T-cell (primary cell): Measurements from ENCODE around the gene AGR2. TPM values are rescaled to one million over a fixed set of nuclear protein-coding genes. Genes with fewer than 3 reads are reported as not detected.

Experiments
- ATAC-seq, 4 experiments: fragments of 200-7000 bp in 3 of 4; fragments of 150-1000 bp in 1 of 4; cut with Tn5 transposase; replicated peaks in 1 of 4; 1 replicate in 3 of 4; 2 replicates in 1 of 4; pipeline ENCODE4 v1.10.0; 2021; ENCODE audit warnings: moderate library complexity in 3 of 4, mild to moderate bottlenecking in 2 of 4, moderate number of reproducible peaks in 1 of 4
- CTCF ChIA-PET, 2 donors: fragments of 300-600 bp; sonication (Branson Sonifier 250); formaldehyde crosslinking; loops; one replicate each; lab custom pipeline; 2022; ENCODE audit warnings: antibody characterized with exemption in 2 of 2; lab: Charles Lee
- POLR2A ChIA-PET, 2 donors: fragments of 300-600 bp; sonication (Branson Sonifier 250); formaldehyde crosslinking; loops; one replicate each; lab custom pipeline; 2022; ENCODE audit warnings: antibody characterized with exemption in 2 of 2; lab: Charles Lee
- DNase-seq, 35 experiments: peaks; one replicate each; pipeline versions ENCODE4 v3.0.0 to v3.0.0-alpha.2; 2013 to 2023
- H3K27ac ChIP-seq: one replicate; pipeline ENCODE4 v1.5.1; 2013; ENCODE audit warnings: low read length
- H3K27me3 ChIP-seq, 2 experiments: replicated peaks in 1 of 2; 1 replicate in 1 of 2; 2 replicates in 1 of 2; pipeline versions ENCODE4 v1.6.1 to v1.7.0; 2013; ENCODE audit warnings: low read length in 1 of 2, mixed read lengths in 1 of 2; ENCODE audit not compliant: control insufficient read depth in 2 of 2, insufficient read depth in 2 of 2; ENCODE audit errors: extremely low read depth in 1 of 2
- H3K36me3 ChIP-seq, 2 donors: 1 replicate in 1 of 2; 2 replicates in 1 of 2; pipeline versions ENCODE4 v1.6.1 to v1.7.0; 2013; ENCODE audit warnings: low read length in 1 of 2; ENCODE audit not compliant: control insufficient read depth in 2 of 2, insufficient read depth in 1 of 2; ENCODE audit errors: extremely low read depth in 1 of 2
- H3K4me1 ChIP-seq, 2 experiments: 1 replicate in 1 of 2; 2 replicates in 1 of 2; pipeline versions ENCODE4 v1.6.1 to v1.7.0; 2013; ENCODE audit warnings: low read length in 2 of 2, mixed read lengths in 1 of 2; ENCODE audit not compliant: insufficient read depth in 2 of 2, control insufficient read depth in 1 of 2; ENCODE audit errors: extremely low read depth in 1 of 2
- H3K4me3 ChIP-seq, 2 donors: 1 replicate in 1 of 2; 2 replicates in 1 of 2; pipeline versions ENCODE4 v1.5.1 to v1.7.0; 2013; ENCODE audit warnings: mild to moderate bottlenecking in 2 of 2, low read length in 1 of 2, moderate library complexity in 1 of 2; ENCODE audit not compliant: control insufficient read depth in 1 of 2; ENCODE audit errors: extremely low read depth in 1 of 2
- H3K9me3 ChIP-seq: 2 replicates; pipeline ENCODE4 v1.7.0; 2013
- H3K27ac Mint-ChIP-seq, 2 donors: one replicate each; pipeline ENCODE4 v1.8.0; 2020 to 2021; ENCODE audit warnings: mild to moderate bottlenecking in 2 of 2, mixed read lengths in 2 of 2
- H3K27me3 Mint-ChIP-seq, 2 donors: one replicate each; pipeline ENCODE4 v1.8.0; 2021 to 2022; ENCODE audit warnings: mixed read lengths in 2 of 2
- H3K36me3 Mint-ChIP-seq: one replicate; pipeline ENCODE4 v1.8.0; 2021; ENCODE audit warnings: mixed read lengths
- H3K4me1 Mint-ChIP-seq, 3 donors: one replicate each; pipeline ENCODE4 v1.8.0; 2020 to 2022; ENCODE audit warnings: mixed read lengths in 3 of 3, mild to moderate bottlenecking in 1 of 3
- H3K4me3 Mint-ChIP-seq, 3 donors: one replicate each; pipeline ENCODE4 v1.8.0; 2020 to 2022; ENCODE audit warnings: mild to moderate bottlenecking in 3 of 3, mixed read lengths in 3 of 3, moderate library complexity in 3 of 3
- H3K9me3 Mint-ChIP-seq, 3 donors: one replicate each; pipeline ENCODE4 v1.8.0; 2020 to 2022; ENCODE audit warnings: mixed read lengths in 3 of 3
- WGBS: methylation state at CpG from one replicate; pipeline ENCODE4 v1.1.5; 2013; ENCODE audit warnings: missing lambda C conversion rate; ENCODE audit not compliant: insufficient coverage; 5-methylcytosine and 5-hydroxymethylcytosine counted together
- total RNA-seq, 35 experiments: library from RNA in 6 of 35; stranded (reverse) in 6 of 35; fragments of 120-200 nt in 1 of 35; gene quantifications; one replicate each; pipeline versions ENCODE4 v1.2.1 to v1.2.4 and lab custom pipeline; 2013 to 2026

AGR2 gene
- total RNA-seq, 5 donors from 2014 or later (not counting 1 experiment from before 2014, with no cell fraction given) = 1.4 to 3.0 (median 2.5) TPM; not detected in 2

- Mint-ChIP-seq H3K27ac (no peak overlapping the region), H3K4me3 (no peak overlapping the region), H3K4me1 (no peaks in the 10 kb centered on the region), H3K36me3 (no peaks in the 10 kb centered on the region), H3K9me3 (no peaks in the 10 kb centered on the region), H3K27me3 (peaks cover 0 to under 1% of the 10 kb centered on the region in 2 donors)
- CTCF ChIA-PET = no interaction called here
- Histone ChIP-seq H3K4me3 (no peak overlapping the region), H3K27ac (no peak overlapping the region), H3K36me3 (no peaks in the 10 kb centered on the region), H3K4me1 (no peaks in the 10 kb centered on the region), H3K27me3 (peaks cover 0 to 3% of the 10 kb centered on the region in 2 experiments), H3K9me3 (no peaks in the 10 kb centered on the region)
- POLR2A ChIA-PET = no interaction called here
- no CpG with 5 or more reads among the region's 4 CpGs for WGBS
- ATAC-seq (no peak), DNase-seq (no peak)
Measured at GRCh38 chr7:16786257-16786656, 18.5 kb downstream of the AGR2 start.

DNA sequence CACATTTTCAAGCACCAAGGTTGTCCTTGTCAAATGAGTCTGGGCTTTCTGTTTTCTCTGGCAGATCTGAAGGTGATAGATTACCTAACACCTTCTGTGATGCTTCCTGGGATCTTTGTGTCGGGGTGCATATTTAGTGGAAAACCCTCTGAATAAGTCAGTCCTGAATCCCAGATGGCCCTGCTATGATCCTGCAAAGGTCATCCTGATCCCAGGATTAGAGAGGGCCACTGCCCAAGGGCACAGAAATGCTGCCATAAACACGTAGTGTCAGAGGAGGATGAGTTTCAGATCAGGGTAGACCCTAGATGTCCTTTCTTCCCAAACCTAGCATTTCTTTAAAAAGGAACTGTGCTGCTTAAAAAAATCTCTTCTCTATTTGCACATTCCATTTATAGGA is 19.0 kb downstream of the AGR2 start:
- POLR2A ChIA-PET = no interaction called here

DNA sequence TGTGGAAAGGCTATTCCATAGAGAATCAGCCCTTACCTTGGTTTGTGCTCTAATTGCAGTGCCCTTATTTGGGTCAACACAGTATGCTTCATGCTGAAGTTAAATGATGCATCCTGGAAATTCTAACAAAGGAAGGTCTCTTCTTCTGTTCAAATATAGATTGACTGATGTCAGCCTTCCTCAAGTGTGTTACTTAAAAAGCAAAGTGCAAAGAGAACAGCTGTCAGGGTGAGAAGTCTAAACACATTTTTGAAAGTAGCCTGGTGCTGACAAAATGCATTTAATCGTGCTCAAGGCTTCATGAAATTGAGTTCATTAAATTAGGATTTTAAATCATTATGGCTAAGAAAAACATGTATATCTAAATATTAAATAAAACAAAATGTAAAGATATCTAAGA is 19.5 kb downstream of the AGR2 start:
- H3K9me3 ChIP-seq = no peaks in the 10 kb centered on the region
- CTCF ChIA-PET = no interaction called here
- H3K4me1 ChIP-seq = no peaks in the 10 kb centered on the region
- Mint-ChIP-seq H3K27me3 (no peaks in the 10 kb centered on the region), H3K4me1 (no peaks in the 10 kb centered on the region), H3K4me3 (no peak overlapping the region), H3K27ac (no peak overlapping the region), H3K9me3 (no peaks in the 10 kb centered on the region), H3K36me3 (no peaks in the 10 kb centered on the region)
- no peak overlapping the region for H3K4me3 ChIP-seq
- no peaks in the 10 kb centered on the region for H3K36me3 ChIP-seq
- POLR2A ChIA-PET = no interaction called here
- ATAC-seq = no peak
- WGBS = no CpG with 5 or more reads among the region's 1 CpG
- H3K27ac ChIP-seq = no peak overlapping the region
- no peak for DNase-seq
- H3K27me3 ChIP-seq = peaks cover 0 to 3% of the 10 kb centered on the region in 2 experiments

More for the DNA sequence above, 19.0 kb downstream of the AGR2 start:
- Histone ChIP-seq H3K27me3 (peaks cover 0 to 3% of the 10 kb centered on the region in 2 experiments), H3K9me3 (no peaks in the 10 kb centered on the region), H3K4me1 (no peaks in the 10 kb centered on the region), H3K27ac (no peak overlapping the region), H3K36me3 (no peaks in the 10 kb centered on the region), H3K4me3 (no peak overlapping the region)
- no peak for ATAC-seq
- no peaks in the 10 kb centered on the region for H3K4me1 Mint-ChIP-seq
- H3K27ac Mint-ChIP-seq = no peak overlapping the region
- CTCF ChIA-PET = no interaction called here
- H3K36me3 Mint-ChIP-seq = no peaks in the 10 kb centered on the region
- no peak overlapping the region for H3K4me3 Mint-ChIP-seq
- no peaks in the 10 kb centered on the region for H3K27me3 Mint-ChIP-seq
- no peaks in the 10 kb centered on the region for H3K9me3 Mint-ChIP-seq
- DNase-seq = no peak
- WGBS = 80% methylated on average over 1 of the region's 2 CpGs

DNA sequence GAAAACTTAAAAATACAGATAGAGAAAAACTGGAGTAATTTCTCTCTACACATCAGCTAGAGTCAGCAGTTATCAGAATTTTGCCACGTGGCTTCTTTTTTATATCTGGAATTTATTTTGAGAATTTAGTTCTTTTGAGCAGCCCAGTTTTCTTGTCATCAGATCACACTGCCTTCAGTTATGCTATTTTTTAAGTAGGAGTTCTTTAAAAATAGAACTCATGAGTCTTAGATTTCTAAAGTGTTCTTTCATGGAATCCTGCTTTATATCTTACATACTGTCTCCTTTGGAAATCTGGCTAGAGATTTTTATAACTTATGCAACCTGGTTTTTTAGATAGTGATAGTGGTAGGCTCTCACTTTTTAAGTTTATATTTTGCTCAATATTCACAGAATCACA is 24.2 kb downstream of the AGR2 start:
- ChIA-PET CTCF (no interaction called here), POLR2A (no interaction called here)
- no peaks in the 10 kb centered on the region for H3K36me3 Mint-ChIP-seq
- ATAC-seq = no peak
- no peaks in the 10 kb centered on the region for H3K27me3 ChIP-seq
- H3K9me3 Mint-ChIP-seq = no peaks in the 10 kb centered on the region
- H3K36me3 ChIP-seq = no peaks in the 10 kb centered on the region
- no peak overlapping the region for H3K27ac Mint-ChIP-seq
- WGBS = no CpG with 5 or more reads among the region's 1 CpG
- H3K4me1 ChIP-seq = no peaks in the 10 kb centered on the region
- no peaks in the 10 kb centered on the region for H3K27me3 Mint-ChIP-seq
- H3K9me3 ChIP-seq = no peaks in the 10 kb centered on the region
- no peaks in the 10 kb centered on the region for H3K4me1 Mint-ChIP-seq
- no peak overlapping the region for H3K4me3 Mint-ChIP-seq
- no peak overlapping the region for H3K4me3 ChIP-seq
- H3K27ac ChIP-seq = no peak overlapping the region
- no peak for DNase-seq

DNA sequence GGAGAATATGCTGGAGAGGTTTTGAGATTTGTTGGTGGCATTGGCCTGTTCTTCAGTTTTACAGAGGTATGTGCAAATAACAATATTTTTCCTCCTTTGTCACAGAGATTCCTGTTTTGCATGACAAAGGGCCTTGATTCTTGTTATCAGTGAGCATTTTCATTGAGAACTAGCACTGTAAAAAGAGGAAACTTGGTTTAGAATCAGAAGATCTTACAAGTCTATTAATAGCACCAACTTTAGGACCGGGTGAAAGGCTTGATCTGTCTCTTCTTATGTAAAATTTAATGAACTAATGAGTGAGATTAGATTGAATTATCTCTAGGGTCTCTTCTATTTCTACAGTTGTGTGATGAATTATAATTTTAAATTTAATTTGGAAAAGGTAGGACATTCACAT is 25.7 kb downstream of the AGR2 start:
- no peaks in the 10 kb centered on the region for H3K4me1 Mint-ChIP-seq

DNA sequence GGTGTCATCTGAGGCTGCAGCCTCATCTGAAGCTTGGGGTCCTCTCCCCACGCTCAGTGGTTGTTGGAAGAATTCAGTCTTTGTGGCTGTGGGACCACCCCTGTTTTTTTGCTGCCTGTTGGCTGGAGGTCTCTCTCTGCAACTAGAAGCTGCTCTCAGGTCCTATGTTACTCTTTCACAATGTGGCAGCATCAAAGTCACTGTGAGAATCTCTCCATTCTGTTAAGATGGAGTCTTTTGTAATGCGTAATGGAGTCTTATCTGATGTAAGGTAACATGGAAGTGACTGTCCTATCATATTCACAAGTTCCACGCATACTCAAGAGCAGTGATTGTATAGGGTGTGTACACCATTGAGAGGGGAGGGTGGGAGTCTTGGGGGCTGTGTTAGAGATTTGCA is 26.3 kb downstream of the AGR2 start:
- ChIA-PET POLR2A (no interaction called here), CTCF (no interaction called here)
- Mint-ChIP-seq H3K4me1 (no peaks in the 10 kb centered on the region), H3K27me3 (no peaks in the 10 kb centered on the region), H3K4me3 (no peak overlapping the region), H3K36me3 (no peaks in the 10 kb centered on the region), H3K27ac (no peak overlapping the region), H3K9me3 (no peaks in the 10 kb centered on the region)
- Histone ChIP-seq H3K9me3 (no peaks in the 10 kb centered on the region), H3K4me1 (no peaks in the 10 kb centered on the region), H3K27ac (no peak overlapping the region), H3K36me3 (no peaks in the 10 kb centered on the region), H3K4me3 (no peak overlapping the region), H3K27me3 (no peaks in the 10 kb centered on the region)
- DNase-seq (no peak), ATAC-seq (no peak)
- WGBS = no CpG with 5 or more reads among the region's 3 CpGs

More for the DNA sequence above, 25.7 kb downstream of the AGR2 start:
- no peaks in the 10 kb centered on the region for H3K9me3 ChIP-seq
- no peak overlapping the region for H3K27ac ChIP-seq
- Mint-ChIP-seq H3K4me3 (no peak overlapping the region), H3K36me3 (no peaks in the 10 kb centered on the region), H3K9me3 (no peaks in the 10 kb centered on the region), H3K27me3 (no peaks in the 10 kb centered on the region), H3K27ac (no peak overlapping the region)
- H3K4me3 ChIP-seq = no peak overlapping the region
- H3K36me3 ChIP-seq = no peaks in the 10 kb centered on the region
- DNase-seq (no peak), ATAC-seq (no peak)
- WGBS = no CpG with 5 or more reads among the region's 1 CpG
- POLR2A ChIA-PET = no interaction called here
- CTCF ChIA-PET = no interaction called here
- H3K27me3 ChIP-seq = no peaks in the 10 kb centered on the region
- H3K4me1 ChIP-seq = no peaks in the 10 kb centered on the region

DNA sequence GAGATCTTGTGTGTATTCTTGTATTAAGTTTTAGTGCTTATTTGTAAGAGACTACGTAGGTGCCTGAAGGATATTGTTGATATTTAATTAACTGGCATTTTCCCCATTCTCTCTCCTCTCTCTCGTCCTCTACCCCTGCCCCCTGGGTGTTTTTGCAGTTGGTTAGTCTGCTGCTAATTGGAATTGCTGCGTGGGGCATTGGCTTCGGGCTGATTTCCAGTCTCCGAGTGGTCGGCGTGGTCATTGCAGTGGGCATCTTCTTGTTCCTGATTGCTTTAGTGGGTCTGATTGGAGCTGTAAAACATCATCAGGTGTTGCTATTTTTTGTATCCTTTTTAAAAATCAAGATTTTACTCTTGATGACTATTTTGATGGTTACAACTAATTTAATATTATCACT is 28.7 kb downstream of the AGR2 start:
- DNase-seq (no peak), ATAC-seq (no peak)
- Histone ChIP-seq H3K9me3 (no peaks in the 10 kb centered on the region), H3K4me3 (no peak overlapping the region), H3K27me3 (no peaks in the 10 kb centered on the region), H3K27ac (no peak overlapping the region), H3K36me3 (no peaks in the 10 kb centered on the region), H3K4me1 (no peaks in the 10 kb centered on the region)
- CTCF ChIA-PET = no interaction called here
- no peaks in the 10 kb centered on the region for H3K4me1 Mint-ChIP-seq
- WGBS = no CpG with 5 or more reads among the region's 7 CpGs
- H3K9me3 Mint-ChIP-seq = no peaks in the 10 kb centered on the region
- H3K36me3 Mint-ChIP-seq = no peaks in the 10 kb centered on the region
- H3K27ac Mint-ChIP-seq = no peak overlapping the region
- POLR2A ChIA-PET = no interaction called here
- H3K4me3 Mint-ChIP-seq = no peak overlapping the region
- H3K27me3 Mint-ChIP-seq = peaks cover 4 to 6% of the 10 kb centered on the region in 2 donors
